ENCODE measurements around the gene CXCL3.

CXCL3 gene

DNA sequence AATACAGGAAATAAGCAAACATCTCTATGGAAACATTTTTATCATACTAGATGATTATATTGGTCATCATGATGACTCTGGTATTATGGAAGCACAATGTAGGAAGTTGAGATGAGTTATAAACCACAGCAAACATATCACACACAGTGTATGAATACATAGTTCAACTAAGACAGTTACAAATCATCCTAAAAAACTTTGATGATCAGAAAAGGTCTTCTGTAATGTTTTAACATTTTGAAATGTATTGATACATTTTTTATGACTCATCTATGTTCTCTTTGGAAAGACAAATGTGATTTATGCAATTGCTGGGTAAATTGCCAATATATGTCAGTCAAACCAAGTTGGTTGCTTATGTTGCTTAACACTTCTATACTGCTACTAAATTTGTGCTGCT is 4.8 kb downstream of the CXCL3 start:
- H3K4me1 ChIP-seq (ENCODE audit: control insufficient read depth, low read length): no peaks in the 10 kb centered on the region
- H4K20me1 ChIP-seq (ENCODE audit: control insufficient read depth, insufficient read depth, low read depth, low read length): no peaks in the 10 kb centered on the region
- no peaks in the 10 kb centered on the region for H3F3A ChIP-seq (ENCODE audit: control insufficient read depth, insufficient read depth)
- H3K4me2 ChIP-seq (ENCODE audit: low read length): no peak overlapping the region
- no peaks in the 10 kb centered on the region for H3K79me2 ChIP-seq (ENCODE audit: control insufficient read depth, low read length)
- TF ChIP-seq CTCF (IDR thresholded peaks at IDR 0.05; ENCODE audit: low read depth, low read length, poor library complexity, severe bottlenecking) (no peak), EZH2phosphoT487 (IDR thresholded peaks at IDR 0.05; ENCODE audit: borderline replicate concordance, low read length) (no peak)
- no peak overlapping the region for H3K27ac ChIP-seq (ENCODE audit: low read depth, low read length)
- no peaks in the 10 kb centered on the region for H3K36me3 ChIP-seq (ENCODE audit: control insufficient read depth, low read length)
- no peaks in the 10 kb centered on the region for H3K9me3 ChIP-seq (ENCODE audit: control insufficient read depth, insufficient read depth, low read length)
- no peak overlapping the region for H3K4me3 ChIP-seq (ENCODE audit: low read length)
- H3K9me2 ChIP-seq (replicated peaks; ENCODE audit: control insufficient read depth, low read length): no peaks in the 10 kb centered on the region
- no peaks in the 10 kb centered on the region for H3K27me3 ChIP-seq (ENCODE audit: control insufficient read depth, low read length)

GRCh38 chr4:74032064-74032463 is 6.4 kb downstream of the CXCL3 start:
- no peaks in the 10 kb centered on the region for H3F3A ChIP-seq (ENCODE audit: control insufficient read depth, insufficient read depth)
- no peak overlapping the region for H3K4me3 ChIP-seq (ENCODE audit: low read length)
- H3K4me2 ChIP-seq (ENCODE audit: low read length): no peak overlapping the region
- no peaks in the 10 kb centered on the region for H3K9me2 ChIP-seq (replicated peaks; ENCODE audit: control insufficient read depth, low read length)
- H3K36me3 ChIP-seq (ENCODE audit: control insufficient read depth, low read length): no peaks in the 10 kb centered on the region
- no peaks in the 10 kb centered on the region for H3K27me3 ChIP-seq (ENCODE audit: control insufficient read depth, low read length)
- no peaks in the 10 kb centered on the region for H4K20me1 ChIP-seq (ENCODE audit: control insufficient read depth, insufficient read depth, low read depth, low read length)
- H3K27ac ChIP-seq (ENCODE audit: low read depth, low read length): no peak overlapping the region
- TF ChIP-seq EZH2phosphoT487 (IDR thresholded peaks at IDR 0.05; ENCODE audit: borderline replicate concordance, low read length): no peak
- no peak for TF ChIP-seq CTCF (IDR thresholded peaks at IDR 0.05; ENCODE audit: low read depth, low read length, poor library complexity, severe bottlenecking)
- no peaks in the 10 kb centered on the region for H3K79me2 ChIP-seq (ENCODE audit: control insufficient read depth, low read length)
- no peaks in the 10 kb centered on the region for H3K4me1 ChIP-seq (ENCODE audit: control insufficient read depth, low read length)
- no peaks in the 10 kb centered on the region for H3K9me3 ChIP-seq (ENCODE audit: control insufficient read depth, insufficient read depth, low read length)

DNA sequence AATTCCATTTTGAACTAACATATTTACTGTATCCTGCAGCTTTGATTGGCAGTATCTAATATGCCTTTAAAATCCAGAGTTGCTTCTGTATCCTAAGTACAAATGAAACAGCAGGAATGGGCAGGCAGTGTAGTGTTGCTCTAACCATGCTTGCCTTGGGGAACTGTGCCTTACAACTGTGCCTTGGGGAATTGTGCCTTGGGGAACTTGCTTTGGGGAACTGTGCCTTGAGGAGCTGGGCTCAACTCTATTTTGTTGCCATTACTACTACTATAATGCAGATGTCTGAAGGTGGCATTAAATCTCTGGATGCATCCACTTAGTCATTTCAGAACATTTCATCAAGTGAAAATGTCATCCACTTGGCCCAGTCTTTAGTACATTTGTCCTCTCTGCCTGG is 6.9 kb downstream of the CXCL3 start:
- Histone ChIP-seq H3K36me3 (ENCODE audit: control insufficient read depth, low read length) (no peaks in the 10 kb centered on the region), H3K27ac (ENCODE audit: low read depth, low read length) (no peak overlapping the region), H3K9me2 (replicated peaks; ENCODE audit: control insufficient read depth, low read length) (no peaks in the 10 kb centered on the region), H3K4me2 (ENCODE audit: low read length) (no peak overlapping the region), H3K27me3 (ENCODE audit: control insufficient read depth, low read length) (no peaks in the 10 kb centered on the region), H3K79me2 (ENCODE audit: control insufficient read depth, low read length) (no peaks in the 10 kb centered on the region), H3K9me3 (ENCODE audit: control insufficient read depth, insufficient read depth, low read length) (no peaks in the 10 kb centered on the region), H3K4me3 (ENCODE audit: low read length) (no peak overlapping the region), H3K4me1 (ENCODE audit: control insufficient read depth, low read length) (no peaks in the 10 kb centered on the region), H4K20me1 (ENCODE audit: control insufficient read depth, insufficient read depth, low read depth, low read length) (no peaks in the 10 kb centered on the region), H3F3A (ENCODE audit: control insufficient read depth, insufficient read depth) (no peaks in the 10 kb centered on the region)
- TF ChIP-seq CTCF (IDR thresholded peaks at IDR 0.05; ENCODE audit: low read depth, low read length, poor library complexity, severe bottlenecking): no peak
- no peak for TF ChIP-seq EZH2phosphoT487 (IDR thresholded peaks at IDR 0.05; ENCODE audit: borderline replicate concordance, low read length)

- Histone ChIP-seq H3K79me2 (ENCODE audit: control insufficient read depth, low read length) (no peaks in the 10 kb centered on the region), H4K20me1 (ENCODE audit: control insufficient read depth, insufficient read depth, low read depth, low read length) (no peaks in the 10 kb centered on the region), H3K27me3 (ENCODE audit: control insufficient read depth, low read length) (no peaks in the 10 kb centered on the region), H3K4me3 (ENCODE audit: low read length) (no peak overlapping the region), H3K27ac (ENCODE audit: low read depth, low read length) (no peak overlapping the region), H3K4me1 (ENCODE audit: control insufficient read depth, low read length) (no peaks in the 10 kb centered on the region), H3F3A (ENCODE audit: control insufficient read depth, insufficient read depth) (no peaks in the 10 kb centered on the region), H3K36me3 (ENCODE audit: control insufficient read depth, low read length) (no peaks in the 10 kb centered on the region), H3K9me3 (ENCODE audit: control insufficient read depth, insufficient read depth, low read length) (no peaks in the 10 kb centered on the region), H3K4me2 (ENCODE audit: low read length) (no peak overlapping the region), H3K9me2 (replicated peaks; ENCODE audit: control insufficient read depth, low read length) (no peaks in the 10 kb centered on the region)
- TF ChIP-seq CTCF (IDR thresholded peaks at IDR 0.05; ENCODE audit: low read depth, low read length, poor library complexity, severe bottlenecking): no peak
- TF ChIP-seq EZH2phosphoT487 (IDR thresholded peaks at IDR 0.05; ENCODE audit: borderline replicate concordance, low read length): no peak
Observed at GRCh38 chr4:74030285-74030684, 8.2 kb downstream of the CXCL3 start.

Data from DOHH2 (cell line).